ENCODE measurements around the gene AUTS2.

AUTS2 gene

DNA sequence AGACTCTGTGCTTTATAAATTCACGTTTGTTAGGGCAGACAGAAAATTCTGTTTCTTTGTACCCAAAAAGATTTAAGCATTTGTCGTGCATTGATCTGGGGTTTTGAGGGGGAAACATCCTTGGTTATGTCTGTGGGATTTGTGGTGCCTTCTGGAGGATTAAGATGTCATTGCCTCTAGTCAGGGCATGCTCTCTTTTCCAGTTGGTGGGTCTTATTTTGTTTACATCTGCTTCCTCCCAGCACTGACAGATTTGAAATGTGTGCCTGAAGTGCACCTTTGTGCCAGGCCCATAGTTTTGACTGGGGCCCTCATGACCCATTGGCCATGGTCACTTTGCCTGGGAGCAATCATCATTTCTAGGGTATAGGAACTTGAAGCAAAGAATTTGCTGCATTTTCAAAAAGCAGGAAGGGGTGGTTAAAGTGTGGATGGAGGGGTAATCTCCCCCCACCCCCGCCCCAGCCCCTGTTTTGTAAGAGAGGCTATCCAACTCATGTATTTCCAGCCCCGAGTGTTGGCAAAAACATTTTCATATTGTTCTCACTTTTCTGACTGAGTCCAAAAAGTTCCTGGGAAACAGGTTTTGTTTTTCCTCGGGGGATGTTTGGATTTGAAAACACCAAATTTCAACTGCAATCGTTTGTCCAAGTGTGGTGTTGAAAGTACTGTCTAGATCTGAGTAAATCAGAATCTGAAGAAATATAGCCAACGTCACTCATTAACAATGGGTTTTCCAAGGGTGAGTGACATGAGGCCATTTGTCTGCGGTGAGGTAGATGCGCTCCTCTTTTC, 1145.5 kb downstream of the AUTS2 start:
- no peak for DNase-seq (ENCODE audit: low read depth in 2 of 2)

DNA sequence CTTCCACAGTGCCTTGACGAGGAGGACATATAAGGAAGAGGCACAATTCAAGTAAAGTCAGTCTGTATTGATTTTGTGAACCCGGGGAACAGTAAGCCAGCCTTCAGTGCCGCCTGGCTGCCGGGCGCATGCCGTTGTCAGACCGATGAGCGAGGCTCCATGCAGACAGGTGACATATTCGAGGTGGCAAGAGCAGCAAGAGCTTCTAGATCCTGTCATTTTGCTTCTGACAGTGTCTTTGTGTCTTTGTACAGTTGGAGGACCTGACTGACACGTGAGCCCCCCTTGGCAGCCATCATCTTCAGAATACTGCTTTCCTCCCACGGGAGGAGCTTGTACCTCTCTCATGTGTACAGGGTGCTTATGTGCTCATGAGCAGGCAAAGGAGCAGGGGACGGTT, 1146.2 kb downstream of the AUTS2 start:
- DNase-seq (ENCODE audit: low read depth in 2 of 2): no peak

DNA sequence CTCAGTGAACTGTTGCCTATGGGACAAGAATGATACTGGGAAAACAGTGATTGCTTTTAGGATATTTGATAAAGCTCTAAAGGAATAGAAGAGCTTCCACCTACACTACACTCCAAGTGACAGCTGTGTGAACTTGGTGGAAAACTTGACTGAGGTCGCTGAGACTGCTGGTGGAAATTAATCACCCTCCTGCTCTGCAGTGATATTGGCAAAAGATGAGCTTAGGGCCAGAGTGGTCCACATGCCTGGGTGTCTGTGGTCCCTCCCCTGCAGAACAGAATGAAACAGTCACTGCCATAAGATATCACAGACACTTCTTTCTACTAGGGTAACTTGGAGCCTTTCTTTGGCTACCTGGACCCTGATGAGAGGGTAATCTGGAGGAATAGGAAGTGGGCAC, 1151.6 kb downstream of the AUTS2 start:
- DNase-seq (ENCODE audit: low read depth in 2 of 2): no peak

DNA sequence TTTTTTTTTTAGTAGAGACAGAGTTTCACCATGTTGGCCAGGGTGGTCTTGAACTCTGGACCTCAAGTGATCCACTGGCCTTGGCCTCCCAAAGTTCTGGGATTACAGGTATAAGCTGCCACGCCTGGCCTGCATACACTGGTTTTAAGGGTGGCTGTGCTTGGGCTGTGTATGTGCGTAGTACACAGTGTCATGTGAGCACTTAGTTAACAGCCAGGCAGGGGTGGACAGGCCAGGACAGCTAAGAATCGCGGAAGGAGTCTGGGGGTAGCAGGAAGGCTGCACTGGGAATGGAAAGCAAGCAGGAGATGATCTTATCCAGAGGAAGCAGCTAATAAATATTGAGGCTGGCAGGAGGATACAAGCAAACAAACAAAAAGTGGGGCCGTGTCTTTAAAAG, 1153.6 kb downstream of the AUTS2 start:
- no peak for DNase-seq (ENCODE audit: low read depth in 2 of 2)

DNA sequence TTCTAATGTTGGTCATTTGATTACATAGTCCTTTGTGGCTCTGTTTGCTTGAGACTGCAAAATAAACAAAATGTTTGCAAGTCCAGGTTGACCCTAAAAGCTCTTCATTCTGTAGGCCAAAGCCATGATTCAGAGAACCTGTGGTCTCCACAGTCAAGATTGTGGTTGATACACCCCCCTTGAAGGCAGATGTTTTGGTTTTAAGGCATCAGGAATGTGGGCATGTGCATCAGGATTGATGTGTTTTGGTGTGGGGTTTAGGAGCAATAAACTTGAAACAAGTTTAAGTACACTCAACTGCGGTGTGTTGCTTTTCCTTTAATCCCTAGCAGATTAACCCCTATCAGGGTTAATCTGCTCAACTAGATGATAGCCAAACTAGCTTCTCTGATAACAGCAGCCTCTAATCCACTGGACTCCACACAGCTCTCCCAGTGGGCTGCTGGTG, 1154.5 kb downstream of the AUTS2 start:
- no peak for DNase-seq (ENCODE audit: low read depth in 2 of 2)

DNA sequence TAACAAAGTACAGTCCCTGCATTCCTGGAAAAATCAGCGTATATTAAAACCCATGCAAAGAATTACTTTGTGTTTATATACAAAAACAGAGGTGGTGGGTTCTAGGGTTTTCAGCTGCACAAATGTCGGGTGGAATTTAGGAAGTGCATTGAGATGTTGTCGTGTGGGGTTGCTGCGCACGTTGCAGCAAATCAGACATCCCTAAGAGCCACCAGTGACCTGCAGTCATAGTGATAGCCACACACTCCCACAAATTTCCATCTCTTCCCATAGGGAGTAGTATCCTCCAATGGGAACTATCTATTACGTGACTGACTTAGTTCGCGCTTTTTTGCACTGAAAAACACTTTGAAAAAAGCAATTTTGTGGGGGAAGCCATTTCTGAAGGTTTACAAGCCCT, 1158.5 kb downstream of the AUTS2 start:
- no peak for DNase-seq (ENCODE audit: low read depth in 2 of 2)

DNA sequence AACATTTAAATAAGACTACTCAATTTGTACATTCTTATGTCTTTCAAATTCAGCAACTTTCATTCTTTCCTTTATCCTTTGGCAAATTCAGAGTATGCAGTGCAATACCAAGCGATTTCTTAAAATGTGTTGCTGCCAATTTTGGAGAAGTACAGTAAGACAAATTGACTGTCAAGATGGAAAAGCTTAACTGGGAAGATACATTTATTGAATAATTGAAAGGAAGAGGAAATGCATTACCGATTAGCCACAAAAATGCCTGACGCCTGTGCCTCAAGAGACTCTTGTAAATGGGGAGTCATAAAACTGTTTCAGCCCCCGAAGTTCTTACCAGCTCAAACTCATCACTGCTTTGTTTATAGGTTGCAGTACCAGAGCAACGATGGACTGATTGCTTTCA, 1160.4 kb downstream of the AUTS2 start:
- no peak for DNase-seq (ENCODE audit: low read depth in 2 of 2)

DNA sequence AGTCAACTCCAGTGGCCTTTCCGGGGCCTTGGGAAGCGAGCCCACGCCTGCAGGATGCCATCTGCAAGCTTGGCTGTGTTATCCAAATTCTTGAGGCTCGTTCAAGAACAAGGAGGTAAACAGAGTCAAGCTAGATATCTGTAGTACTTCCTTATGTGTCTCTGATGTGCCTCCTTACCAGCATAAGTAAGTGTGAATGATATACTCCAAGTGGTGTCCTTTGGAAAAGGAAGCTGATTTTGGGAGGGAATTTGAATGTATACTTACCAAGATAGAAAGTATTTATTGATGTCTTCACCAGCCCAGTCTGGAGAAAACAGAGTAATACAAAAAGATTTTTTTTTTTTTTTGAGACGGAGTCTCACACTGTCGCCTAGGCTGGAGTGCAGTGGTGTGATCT, 1161.4 kb downstream of the AUTS2 start:
- DNase-seq (ENCODE audit: low read depth in 2 of 2): no peak

DNA sequence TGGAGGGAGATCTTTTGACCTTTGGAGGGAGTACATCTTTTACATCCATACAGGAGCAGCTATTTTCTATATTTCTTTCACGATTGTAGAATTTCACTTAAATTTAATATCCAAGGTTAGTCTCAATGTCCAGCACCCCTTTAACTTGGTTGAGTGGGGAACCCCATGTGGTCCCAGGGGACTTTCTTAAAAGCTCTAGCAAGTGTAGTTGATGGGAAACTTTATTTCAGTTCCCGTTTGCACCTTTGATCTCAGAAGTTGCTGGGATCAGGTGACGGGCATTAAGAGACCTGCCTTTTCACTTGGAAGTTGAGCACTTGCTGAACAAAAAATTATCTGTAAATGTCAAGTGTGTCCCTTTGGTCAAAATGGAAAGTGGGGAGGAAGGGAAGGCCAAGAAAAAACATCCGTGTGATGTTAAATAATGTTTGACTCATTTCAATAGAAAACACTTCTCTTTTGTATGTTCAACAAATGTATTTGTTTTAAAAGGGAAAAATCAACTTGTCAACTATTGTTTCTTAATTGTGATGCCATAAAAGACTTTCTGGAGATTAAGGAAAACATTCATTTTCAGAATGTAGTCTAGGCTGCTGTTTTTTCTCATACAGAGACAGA, 1163.5 kb downstream of the AUTS2 start:
- no peak for DNase-seq (ENCODE audit: low read depth in 2 of 2)

DNA sequence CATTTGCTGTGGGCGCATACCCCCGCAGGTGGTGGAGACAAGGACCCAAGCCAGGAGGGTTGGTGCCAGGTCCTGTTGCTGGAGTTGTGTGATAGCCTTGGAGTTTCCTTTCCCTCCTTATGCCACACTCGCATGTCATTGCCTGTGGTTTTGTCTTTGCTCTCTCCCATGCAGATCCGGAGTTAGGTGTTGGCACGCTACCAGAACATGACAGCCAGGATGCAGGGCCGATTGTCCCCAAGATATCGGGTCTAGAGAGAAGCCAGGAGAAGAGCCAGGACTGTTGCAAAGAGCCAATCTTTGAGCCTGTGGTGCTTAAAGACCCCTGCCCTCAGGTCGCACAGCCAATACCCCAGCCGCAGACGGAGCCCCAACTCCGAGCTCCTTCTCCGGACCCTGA, 1164.4 kb downstream of the AUTS2 start:
- DNase-seq (ENCODE audit: low read depth in 2 of 2): no peak

DNA sequence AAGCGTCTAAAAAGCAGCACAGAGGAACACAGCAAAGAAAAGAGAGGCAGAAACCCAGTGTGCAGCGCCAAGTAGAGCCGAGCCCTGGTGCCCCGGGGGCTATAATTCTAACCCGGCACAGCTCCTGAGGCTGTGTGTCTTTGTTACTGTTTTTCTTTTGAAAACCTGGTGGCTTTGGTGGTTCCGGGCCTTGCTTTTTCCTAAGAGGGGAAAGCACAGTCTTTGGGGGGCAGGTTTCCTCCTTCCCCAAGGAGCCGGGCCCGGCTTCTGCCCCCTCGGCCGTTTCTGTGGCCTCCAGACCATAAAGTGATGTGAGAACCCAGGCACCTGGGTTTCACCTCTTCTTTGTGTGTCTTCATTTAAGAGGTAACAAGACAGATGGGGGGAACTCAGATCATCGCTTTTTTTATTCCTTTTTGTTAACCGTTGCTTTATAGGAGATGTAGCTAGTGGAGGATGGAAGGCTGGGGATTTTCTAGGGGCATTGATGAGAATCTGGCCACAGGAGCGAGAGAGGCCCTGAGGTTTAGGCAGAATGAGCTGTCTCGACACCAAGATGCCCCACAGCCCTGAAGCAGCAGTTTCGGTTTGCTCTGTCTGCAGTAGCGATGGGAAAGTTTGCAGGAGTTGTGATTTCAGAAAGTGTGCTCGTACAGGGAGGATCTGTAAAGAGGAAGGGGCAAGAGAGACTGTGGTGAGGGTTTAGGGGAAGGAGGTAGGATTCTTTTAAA, 1165.9 kb downstream of the AUTS2 start:
- peak in 1 of 2 donors; percentile 22 for DNase-seq (ENCODE audit: low read depth in 2 of 2)

DNA sequence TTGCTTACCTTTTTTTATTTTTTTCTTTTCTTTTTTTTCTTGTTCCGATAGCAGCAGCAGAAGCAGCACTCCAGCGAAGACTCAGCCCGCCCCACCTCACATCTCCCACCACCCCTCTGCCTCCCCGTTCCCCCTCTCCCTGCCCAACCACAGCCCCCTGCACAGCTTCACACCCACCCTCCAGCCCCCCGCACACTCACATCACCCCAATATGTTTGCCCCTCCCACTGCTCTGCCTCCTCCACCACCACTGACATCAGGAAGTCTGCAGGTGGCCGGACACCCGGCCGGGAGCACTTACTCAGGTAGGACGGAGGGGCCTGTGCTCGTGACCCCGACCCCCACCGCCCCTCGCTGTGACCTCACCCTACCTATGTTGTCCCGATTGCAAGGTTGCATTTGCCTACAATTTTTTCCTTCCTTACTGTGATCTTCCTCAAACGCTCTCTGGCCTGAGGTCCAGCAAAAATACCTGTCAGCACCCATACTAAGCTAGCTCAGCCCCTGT, 1166.5 kb downstream of the AUTS2 start:
- no peak for DNase-seq (ENCODE audit: low read depth in 2 of 2)

DNA sequence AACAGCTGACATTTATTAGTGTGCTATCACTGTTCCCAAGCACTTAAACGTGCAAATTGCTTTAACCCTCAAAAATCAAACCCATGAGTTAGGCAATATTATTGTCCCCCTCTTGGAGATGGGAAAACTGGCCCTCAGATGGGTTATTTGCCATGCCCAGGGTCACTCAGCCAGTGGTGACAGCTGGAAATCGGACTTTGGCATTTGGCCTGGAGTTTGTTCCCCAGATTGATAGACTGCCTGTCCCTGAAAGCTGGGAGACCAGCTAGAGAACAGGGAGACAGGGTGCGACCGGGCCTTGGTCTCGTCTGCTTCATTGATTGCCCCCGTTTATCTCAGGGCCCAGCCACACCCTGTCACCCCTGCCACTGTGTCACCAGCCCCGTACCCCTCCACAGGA, 1167.4 kb downstream of the AUTS2 start:
- DNase-seq (ENCODE audit: low read depth in 2 of 2): no peak

DNA sequence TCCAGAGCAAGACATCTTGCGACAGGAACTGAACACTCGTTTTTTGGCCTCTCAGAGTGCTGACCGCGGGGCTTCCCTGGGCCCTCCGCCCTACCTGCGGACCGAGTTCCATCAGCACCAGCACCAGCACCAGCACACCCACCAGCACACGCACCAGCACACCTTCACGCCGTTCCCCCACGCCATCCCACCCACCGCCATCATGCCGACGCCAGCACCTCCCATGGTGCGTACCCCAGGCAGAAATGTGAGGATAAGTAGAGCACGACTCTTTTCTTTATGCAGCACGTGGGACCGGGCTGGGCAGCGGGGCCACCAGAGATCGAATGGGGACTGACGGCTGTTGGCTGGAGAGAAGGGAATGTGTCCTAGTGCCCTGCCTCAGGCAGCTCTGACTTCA, 1167.8 kb downstream of the AUTS2 start:
- DNase-seq (ENCODE audit: low read depth in 2 of 2): no peak

DNA sequence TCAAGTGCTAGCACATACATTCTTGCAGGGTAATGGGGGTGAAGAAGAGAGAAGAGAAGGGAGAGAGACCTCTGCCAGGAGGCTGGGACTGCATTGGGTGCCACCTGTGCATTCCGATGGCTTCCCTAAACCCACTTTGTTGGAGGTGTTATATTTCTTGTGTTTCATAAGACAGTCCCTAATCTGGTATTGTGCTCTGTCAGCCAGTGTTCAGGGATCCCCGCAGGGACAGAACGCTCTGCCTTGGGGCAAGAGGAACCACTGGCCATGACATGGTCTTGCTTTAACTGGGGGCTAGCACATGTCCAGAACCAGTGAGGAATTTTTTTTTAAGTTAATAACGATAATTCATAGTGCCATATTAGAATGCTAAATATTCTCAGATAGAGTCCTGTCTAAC, 1168.4 kb downstream of the AUTS2 start:
- DNase-seq (ENCODE audit: low read depth in 2 of 2): no peak

DNA sequence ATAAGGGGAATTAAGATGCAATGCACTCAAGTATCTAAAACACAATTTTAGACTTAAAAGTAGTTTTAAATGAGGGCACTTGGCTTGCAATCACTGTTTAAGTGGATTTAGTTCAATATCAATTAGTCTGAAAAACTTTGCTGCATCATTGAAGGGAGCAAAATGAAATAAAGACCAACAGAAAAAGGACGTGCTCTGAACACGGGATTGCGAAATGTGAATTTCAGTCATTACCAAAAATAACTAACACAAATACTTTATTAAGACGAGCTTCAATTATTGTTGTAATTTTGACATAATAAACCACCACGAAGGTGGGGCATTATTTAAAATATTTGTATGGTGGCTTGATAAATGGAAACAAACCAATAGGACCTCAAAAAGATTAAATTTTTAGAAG, 1171.9 kb downstream of the AUTS2 start:
- DNase-seq (ENCODE audit: low read depth in 2 of 2): no peak

DNA sequence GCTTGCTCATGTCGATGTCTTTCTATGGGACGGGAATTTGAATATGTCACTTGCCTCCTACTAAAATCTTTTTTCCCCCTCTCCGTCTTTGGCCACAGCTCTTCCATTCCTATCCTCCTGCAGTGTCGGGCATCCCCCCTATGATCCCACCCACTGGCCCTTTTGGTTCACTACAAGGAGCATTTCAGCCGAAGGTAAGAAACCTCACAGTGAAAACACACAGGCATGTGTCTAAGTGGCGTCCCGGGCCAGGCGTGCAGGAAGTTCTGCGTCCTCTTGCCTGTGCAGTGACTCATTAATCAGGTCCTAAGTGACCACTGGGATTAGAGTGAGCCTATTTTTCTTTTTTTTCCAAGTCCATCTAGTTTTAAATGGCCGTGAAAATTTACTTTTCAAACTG, 1173.2 kb downstream of the AUTS2 start:
- no peak for DNase-seq (ENCODE audit: low read depth in 2 of 2)

DNA sequence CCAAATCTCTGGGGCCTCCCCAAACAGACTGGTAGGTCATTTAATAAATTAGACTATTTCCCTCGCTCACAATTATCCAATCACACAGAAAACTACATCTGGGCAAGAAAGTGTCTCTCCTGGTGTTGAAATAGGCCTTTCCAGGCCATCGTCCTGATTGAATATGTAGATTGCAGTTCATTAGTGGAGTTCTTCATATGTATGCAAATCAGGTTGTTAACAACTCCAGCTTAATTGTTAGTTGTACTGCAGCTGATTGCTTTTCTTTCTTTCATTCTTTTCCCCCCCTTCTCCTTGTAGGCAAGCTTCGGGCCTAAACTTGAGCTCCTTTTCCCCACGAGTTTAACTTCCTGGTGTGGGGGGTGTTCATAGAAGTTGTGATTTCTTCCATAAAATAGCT, 1174.6 kb downstream of the AUTS2 start:
- DNase-seq (ENCODE audit: low read depth in 2 of 2): no peak

DNA sequence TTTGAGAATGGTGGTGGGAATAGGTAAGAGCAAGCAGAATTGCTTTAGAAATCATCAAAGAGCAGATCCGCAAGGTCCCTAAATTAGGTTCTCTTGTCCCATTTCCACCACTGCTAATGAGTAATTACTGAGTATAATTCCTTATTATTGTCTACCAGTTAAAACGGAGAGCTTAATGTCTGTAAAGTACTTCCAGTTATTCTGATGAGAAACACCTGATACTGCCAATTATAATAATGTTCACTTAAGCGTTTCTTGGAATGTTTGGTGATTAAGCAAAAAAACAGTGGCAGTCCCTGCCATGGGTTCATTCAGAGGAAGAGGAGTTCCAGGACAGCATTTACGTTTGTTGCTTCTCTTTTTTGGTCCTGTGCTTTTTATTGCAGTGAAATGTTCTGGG, 1175.1 kb downstream of the AUTS2 start:
- DNase-seq (ENCODE audit: low read depth in 2 of 2): no peak

DNA sequence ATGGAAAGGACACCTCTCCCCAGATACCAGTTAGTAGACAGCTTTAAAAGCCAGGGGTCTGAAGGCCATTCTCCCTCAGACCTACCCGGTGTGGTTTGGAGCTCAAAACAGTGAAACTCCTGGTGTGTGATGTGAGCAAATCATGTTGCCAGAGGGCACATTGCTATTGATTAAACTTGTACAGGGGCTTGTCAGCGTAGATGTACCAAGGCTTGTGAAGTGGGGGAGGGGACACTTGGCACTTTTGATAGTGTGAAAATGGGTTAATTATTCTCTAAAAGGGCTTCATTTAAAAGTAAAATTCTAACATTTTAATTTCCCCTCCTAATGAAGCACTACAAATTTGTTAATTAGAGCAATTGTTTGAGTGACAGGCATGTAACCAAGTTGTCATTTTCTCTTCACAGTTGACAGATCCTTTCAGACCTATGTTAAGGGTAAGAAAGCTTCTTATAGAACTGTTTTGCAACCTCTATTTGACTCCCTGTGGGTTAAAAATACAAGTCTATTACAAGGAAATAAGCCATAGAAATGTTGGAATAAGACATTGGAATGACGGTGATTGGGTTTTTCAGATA, 1176.8 kb downstream of the AUTS2 start:
- no peak for DNase-seq (ENCODE audit: low read depth in 2 of 2)

DNA sequence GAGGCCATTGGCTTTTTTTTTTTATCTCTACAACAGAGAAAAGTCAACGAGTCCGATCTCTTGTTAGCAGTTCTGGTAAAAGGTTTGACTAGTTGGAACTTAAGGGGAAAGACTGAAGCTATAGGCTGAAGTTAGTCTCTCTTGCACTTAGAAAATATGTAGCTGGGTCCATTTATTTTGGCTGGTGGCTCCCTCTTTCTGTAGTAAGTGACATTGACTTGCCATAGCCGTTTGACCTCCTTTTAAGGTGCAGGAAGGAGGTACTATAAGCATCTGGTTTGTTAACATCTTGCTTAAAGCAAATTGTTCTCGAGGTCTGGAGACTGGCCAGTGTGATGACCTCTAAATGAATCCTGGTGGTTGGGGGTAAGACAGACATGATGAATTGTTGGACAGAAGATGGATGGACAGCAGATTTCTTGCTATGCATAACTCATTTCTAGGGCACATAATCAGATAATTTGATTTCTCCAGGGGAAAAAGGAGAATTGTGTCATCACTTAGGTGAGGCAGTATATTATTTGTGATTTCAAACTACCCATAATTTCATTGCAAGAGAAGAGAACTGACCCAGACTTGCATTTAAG, 1177.4 kb downstream of the AUTS2 start:
- no peak for DNase-seq (ENCODE audit: low read depth in 2 of 2)

DNA sequence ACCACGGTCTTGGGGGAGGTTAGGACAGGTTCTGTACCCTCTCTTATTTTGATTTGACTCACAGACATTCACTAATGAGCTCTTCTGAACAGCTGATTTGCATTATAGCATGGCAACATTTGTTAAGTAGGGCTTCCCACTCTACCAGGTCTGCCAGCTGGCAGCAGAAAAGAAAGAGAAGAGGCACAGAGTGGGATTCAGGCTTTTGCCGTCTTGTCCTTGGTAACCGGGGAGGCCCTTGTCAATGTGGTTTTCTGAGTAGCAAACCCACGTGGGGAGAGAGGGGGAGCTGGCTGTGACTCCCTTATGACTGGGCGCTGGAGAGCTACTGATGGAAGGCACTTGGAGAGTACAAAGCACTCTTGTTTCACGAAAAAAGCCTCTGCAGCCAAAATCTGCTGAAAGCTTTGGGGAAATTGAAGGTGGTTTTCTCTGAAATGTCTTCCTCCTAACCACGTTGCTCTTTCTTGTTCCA, 1178.4 kb downstream of the AUTS2 start:
- peak in 1 of 2 donors; percentile 25 for DNase-seq (ENCODE audit: low read depth in 2 of 2)
